Psoas muscle (tissue), 8 donors: Measurements from ENCODE around the gene FAT3. TPM values are rescaled to one million over a fixed set of nuclear protein-coding genes. Genes with fewer than 3 reads are reported as not detected.

ENCODE experiments used
- ATAC-seq, 4 donors: fragments of 200-7000 bp; cut with Tn5 transposase; one replicate each; pipeline ENCODE4 v1.9.1; 2020; ENCODE audit warnings: moderate library complexity in 3 of 4, mild to moderate bottlenecking in 2 of 4
- DNase-seq, 2 donors: peaks; one replicate each; pipeline ENCODE4 v3.0.0-alpha.2; 2020
- H3K27ac ChIP-seq: fragments of 200-600 bp; one replicate; pipeline ENCODE4 v1.8.0; 2022
- H3K27me3 ChIP-seq, 3 donors: fragments of 200-600 bp in 1 of 3; one replicate each; pipeline versions ENCODE4 v1.6.1 to v1.8.0; 2013 to 2022; ENCODE audit warnings: low read length in 2 of 3, mild to moderate bottlenecking in 2 of 3, moderate library complexity in 1 of 3; ENCODE audit not compliant: insufficient read depth in 3 of 3
- H3K36me3 ChIP-seq, 2 donors: fragments of 200-600 bp in 1 of 2; one replicate each; pipeline versions ENCODE4 v1.6.1 to v1.8.0; 2013 to 2022; ENCODE audit warnings: low read depth in 1 of 2, mild to moderate bottlenecking in 1 of 2, moderate library complexity in 1 of 2; ENCODE audit not compliant: insufficient read depth in 1 of 2
- H3K4me1 ChIP-seq: fragments of 200-600 bp; one replicate; pipeline ENCODE4 v1.8.0; 2022
- H3K4me3 ChIP-seq: fragments of 200-600 bp; one replicate; pipeline ENCODE4 v1.8.0; 2022; ENCODE audit warnings: mild to moderate bottlenecking
- H3K9me3 ChIP-seq: fragments of 200-600 bp; one replicate; pipeline ENCODE4 v1.8.0; 2022
- CTCF ChIP-seq: fragments of 200-600 bp; IDR thresholded peaks from one replicate; pipeline ENCODE4 v1.8.0; 2022; ENCODE audit warnings: antibody characterized with exemption
- WGBS, 3 donors: extraction: QIAGEN DNeasy Blood & Tissue Kit; methylation state at CpG; one replicate each; pipeline versions ENCODE4 v1.1.6 to v1.1.7; 2013; 5-methylcytosine and 5-hydroxymethylcytosine counted together
- intact Hi-C, 2 donors: fragments of 100-400 bp; cut with DNase I; formaldehyde crosslinking; loops; one replicate each; pipeline versions ENCODE4 v1.11.0 to v1.14.2; 2022
- polyA plus RNA-seq, 3 donors: library from polyadenylated mRNA; stranded (reverse); fragments of 200-250 nt; gene quantifications; one replicate each; pipeline ENCODE4 v1.2.3, GENCODE V29; 2013
- total RNA-seq, 4 donors: library from RNA; stranded (reverse); fragmentation: NEBNext Ultra II Directional in 2 of 4; extraction: Animal tissue kit (Norgen Biotek cat#: 25700) in 2 of 4; gene quantifications; one replicate each; pipeline versions ENCODE4 v1.2.1 to v1.2.4, GENCODE V29; 2021 to 2023
- donor health status: healthy with polysubstance abuse.
- donor health status: DM: no; HTN: no; CAD: no; lungs with moderate emphysema.
- donor health status: Bipolar disorder and iron deficiency.
- donor health status: healthy.
- donor health status: DM: yes; HTN: yes; CAD: no.
- donor health status: DM: no; HTN: no; CAD: no.
- donor health status: DM: no; HTN: no; CAD: no.
- donor health status: DM: yes; HTN: yes; CAD: no.

Gene FAT3
- total and polyA plus RNA-seq, 7 donors: 0.01 to 0.92 (median 0.08) TPM

DNA sequence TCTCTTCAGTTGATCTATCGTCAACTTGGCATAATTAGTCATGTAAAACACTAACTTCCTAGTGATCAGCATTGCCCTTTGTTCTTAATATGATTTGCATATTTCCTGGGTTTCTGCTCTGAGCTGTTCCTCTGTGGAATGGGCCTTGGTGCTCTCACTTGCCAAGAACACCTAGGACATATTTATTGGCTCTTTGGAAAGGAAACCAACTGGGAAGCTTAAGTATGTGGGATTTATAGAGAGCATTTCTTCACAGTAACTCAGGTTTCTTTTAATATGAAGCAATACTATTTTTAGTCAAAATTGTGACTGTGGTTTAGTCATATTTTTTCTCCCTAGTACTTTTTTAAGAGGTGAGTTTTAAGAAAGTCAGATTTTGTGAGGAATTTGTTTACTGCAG is 28.8 kb downstream of the FAT3 start:
- H3K27me3 ChIP-seq: no peaks in the 10 kb centered on the region
- H3K36me3 ChIP-seq: no peaks in the 10 kb centered on the region
- H3K9me3 ChIP-seq: no peaks in the 10 kb centered on the region
- no peak for TF ChIP-seq CTCF
- no peaks in the 10 kb centered on the region for H3K4me1 ChIP-seq
- DNase-seq (no peak), ATAC-seq (no peak)
- H3K4me3 ChIP-seq: no peak overlapping the region
- WGBS, 3 donors: 79 to 90% (median 80%) methylated on average over 1 of the region's 1 CpG
- intact Hi-C loops: no loop called here
- H3K27ac ChIP-seq: no peak overlapping the region

DNA sequence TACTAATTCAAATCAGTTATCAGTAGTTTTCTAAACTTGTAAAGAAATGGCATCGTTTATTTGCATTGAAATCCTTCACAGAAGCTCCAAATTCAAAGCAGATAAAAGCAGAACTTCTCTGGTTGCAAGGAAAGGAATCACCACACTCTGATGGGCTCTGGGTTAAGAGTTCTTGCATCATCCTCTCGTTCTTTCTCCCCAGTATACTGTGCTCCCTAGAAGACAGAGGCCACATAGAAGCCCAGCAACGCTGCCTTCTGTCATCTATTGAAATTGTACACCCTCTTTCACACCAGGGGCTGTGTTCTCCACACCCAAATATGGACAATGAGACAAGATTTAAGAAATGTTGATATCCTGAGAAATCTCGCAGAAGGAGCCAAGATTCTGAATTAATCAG is 29.3 kb downstream of the FAT3 start:
- no peak overlapping the region for H3K27ac ChIP-seq
- intact Hi-C loops: no loop called here
- ATAC-seq (no peak), DNase-seq (no peak)
- H3K27me3 ChIP-seq: no peaks in the 10 kb centered on the region
- no peaks in the 10 kb centered on the region for H3K9me3 ChIP-seq
- WGBS, 3 donors: 58 to 69% (median 68%) methylated on average over 4 of the region's 4 CpGs
- no peak for TF ChIP-seq CTCF
- H3K4me3 ChIP-seq: no peak overlapping the region
- no peaks in the 10 kb centered on the region for H3K4me1 ChIP-seq
- no peaks in the 10 kb centered on the region for H3K36me3 ChIP-seq

DNA sequence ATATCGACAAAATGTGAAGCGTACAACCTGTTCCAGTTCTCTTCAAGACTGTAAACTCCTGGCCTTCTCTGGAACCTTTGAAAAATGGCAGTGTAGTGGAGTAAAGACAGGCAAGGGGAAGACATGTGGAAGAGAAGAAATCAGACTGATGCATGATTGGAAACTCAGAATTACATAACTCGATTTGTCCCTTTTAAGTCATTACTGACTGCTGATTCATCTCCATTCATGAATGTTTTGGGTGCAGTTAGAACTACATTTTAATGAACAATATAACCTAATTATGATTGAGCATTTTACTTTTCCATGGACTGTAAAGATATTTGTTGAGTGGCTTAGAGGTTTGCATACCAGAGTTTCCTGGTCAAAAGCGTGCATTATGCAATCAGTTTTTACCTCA is 32.9 kb downstream of the FAT3 start:
- ATAC-seq (no peak), DNase-seq (no peak)
- 88 to 92% (median 89%) methylated on average over 4 of the region's 4 CpGs for WGBS, 3 donors
- TF ChIP-seq CTCF: no peak
- intact Hi-C loops: no loop called here
- H3K27me3 ChIP-seq: no peaks in the 10 kb centered on the region
- no peak overlapping the region for H3K27ac ChIP-seq
- no peaks in the 10 kb centered on the region for H3K9me3 ChIP-seq
- H3K4me3 ChIP-seq: no peak overlapping the region
- no peaks in the 10 kb centered on the region for H3K36me3 ChIP-seq
- no peaks in the 10 kb centered on the region for H3K4me1 ChIP-seq

GRCh38 chr11:92259861-92260260 is 35.2 kb downstream of the FAT3 start:
- no peaks in the 10 kb centered on the region for H3K9me3 ChIP-seq
- intact Hi-C loops: no loop called here
- no peaks in the 10 kb centered on the region for H3K36me3 ChIP-seq
- ATAC-seq (no peak), DNase-seq (no peak)
- WGBS, 3 donors: 28 to 37% (median 28%) methylated on average over 4 of the region's 4 CpGs
- H3K4me3 ChIP-seq: no peak overlapping the region
- TF ChIP-seq CTCF: no peak
- no peaks in the 10 kb centered on the region for H3K27me3 ChIP-seq
- no peaks in the 10 kb centered on the region for H3K4me1 ChIP-seq
- H3K27ac ChIP-seq: no peak overlapping the region

DNA sequence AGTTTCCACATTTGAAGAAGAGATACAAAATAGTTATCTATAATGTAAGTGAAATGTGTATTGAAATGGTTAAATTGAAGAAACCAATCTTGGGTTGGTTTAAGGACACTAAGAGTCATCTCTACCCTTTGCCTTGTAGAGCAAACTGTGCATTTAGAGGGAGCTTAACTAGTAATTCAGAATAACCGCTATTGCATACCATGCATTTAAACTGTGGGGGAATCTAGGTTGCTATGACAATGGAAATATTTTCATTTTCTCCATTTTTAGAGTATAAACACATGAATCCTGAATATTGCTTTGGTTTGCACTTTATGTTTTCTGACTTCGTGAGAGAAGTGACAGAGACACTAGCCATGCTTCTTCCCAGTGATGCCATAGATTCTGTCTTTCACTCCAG is 39.7 kb downstream of the FAT3 start:
- 77 to 81% (median 81%) methylated on average over 2 of the region's 2 CpGs for WGBS, 3 donors

More for the DNA sequence above, 39.7 kb downstream of the FAT3 start:
- H3K27me3 ChIP-seq: no peaks in the 10 kb centered on the region
- H3K4me1 ChIP-seq: no peaks in the 10 kb centered on the region
- H3K9me3 ChIP-seq: no peaks in the 10 kb centered on the region
- intact Hi-C loops: no loop called here
- ATAC-seq (no peak), DNase-seq (no peak)
- H3K4me3 ChIP-seq: no peak overlapping the region
- TF ChIP-seq CTCF: no peak
- H3K27ac ChIP-seq: no peak overlapping the region
- no peaks in the 10 kb centered on the region for H3K36me3 ChIP-seq
